Loucy (cell line): ENCODE results near the gene ADH1C.

Source experiments
- H2AFZ ChIP-seq: fragments of 200-600 bp; sonication (generic); 2 replicates; pipeline ENCODE4 v1.6.0; 2016; ENCODE audit warnings: antibody characterized with exemption, mild to moderate bottlenecking, low read length, moderate library complexity
- H3F3A ChIP-seq: fragments of 200-600 bp; 2 replicates; pipeline ENCODE4 v1.6.0; 2016; ENCODE audit warnings: antibody characterized with exemption, low read depth, mild to moderate bottlenecking
- H3K27me3 ChIP-seq: fragments of 200-600 bp; sonication (generic); 2 replicates; pipeline ENCODE4 v1.6.1; 2014; ENCODE audit warnings: low read length, mild to moderate bottlenecking; ENCODE audit not compliant: insufficient read depth, poor library complexity, severe bottlenecking
- H3K36me3 ChIP-seq: fragments of 200-600 bp; sonication (generic); 2 replicates; pipeline ENCODE4 v1.6.1; 2016; ENCODE audit warnings: low read length; ENCODE audit not compliant: insufficient read depth
- H3K4me1 ChIP-seq: fragments of 200-600 bp; sonication (generic); 2 replicates; pipeline ENCODE4 v1.5.1; 2014; ENCODE audit warnings: low read length, mild to moderate bottlenecking; ENCODE audit not compliant: insufficient read depth, poor library complexity, severe bottlenecking
- H3K4me2 ChIP-seq: fragments of 200-600 bp; sonication (generic); 2 replicates; pipeline ENCODE4 v1.6.0; 2014; ENCODE audit warnings: antibody characterized with exemption, low read length, low read depth, mild to moderate bottlenecking; ENCODE audit not compliant: poor library complexity, severe bottlenecking
- H3K4me3 ChIP-seq: fragments of 200-600 bp; sonication (generic); 2 replicates; pipeline ENCODE4 v1.5.1; 2014; ENCODE audit warnings: low read length, mild to moderate bottlenecking, mixed read lengths; ENCODE audit not compliant: poor library complexity, severe bottlenecking
- H3K79me2 ChIP-seq: fragments of 200-600 bp; sonication (generic); 2 replicates; pipeline ENCODE4 v1.6.1; 2014; ENCODE audit warnings: low read length; ENCODE audit not compliant: insufficient read depth
- H3K9ac ChIP-seq: fragments of 200-600 bp; sonication (generic); 2 replicates; pipeline ENCODE4 v1.6.0; 2014; ENCODE audit warnings: mild to moderate bottlenecking, low read depth, low read length, moderate library complexity; ENCODE audit not compliant: poor library complexity, severe bottlenecking
- H3K9me2 ChIP-seq: fragments of 200-600 bp; sonication (generic); replicated peaks from 2 replicates; pipeline ENCODE4 v1.6.1; 2016; ENCODE audit warnings: low read depth, low read length, mixed read lengths
- H3K9me3 ChIP-seq: fragments of 200-600 bp; sonication (generic); 2 replicates; pipeline ENCODE4 v1.6.1; 2014; ENCODE audit warnings: mild to moderate bottlenecking, antibody characterized with exemption, low read length, low read depth; ENCODE audit not compliant: insufficient read depth
- H4K20me1 ChIP-seq: fragments of 200-600 bp; sonication (generic); 2 replicates; pipeline ENCODE4 v1.6.0; 2014; ENCODE audit warnings: antibody characterized with exemption, low read length, mild to moderate bottlenecking; ENCODE audit not compliant: insufficient read depth, poor library complexity, severe bottlenecking
- EZH2phosphoT487 ChIP-seq: fragments of 200-600 bp; IDR thresholded peaks from 2 replicates; pipeline ENCODE4 v1.6.1; 2018; ENCODE audit warnings: antibody characterized with exemption, mild to moderate bottlenecking, moderate library complexity, borderline replicate concordance
- TF ChIP-seq, protein P1 (sequence below): fragments of 200-600 bp; sonication (generic); conservative IDR thresholded peaks from 2 replicates; pipeline ENCODE4 v1.5.1; 2014; ENCODE audit warnings: mild to moderate bottlenecking, antibody characterized with exemption, low read length

Gene ADH1C

GRCh38 chr4:99305638-99306400 is 46.7 kb downstream of the ADH1C start:
- Histone ChIP-seq H3K27me3 (no peaks in the 10 kb centered on the region), H3K36me3 (no peaks in the 10 kb centered on the region), H4K20me1 (no peaks in the 10 kb centered on the region), H3K9ac (no peak overlapping the region), H3K4me1 (no peaks in the 10 kb centered on the region), H3K9me3 (no peaks in the 10 kb centered on the region), H3K79me2 (no peaks in the 10 kb centered on the region), H3K4me3 (no peak overlapping the region), H3K9me2 (no peaks in the 10 kb centered on the region; the same call in 1 of the 2 replicates), H3K4me2 (no peak overlapping the region), H2AFZ (no peak overlapping the region), H3F3A (no peaks in the 10 kb centered on the region)
- TF ChIP-seq, protein P1, sequence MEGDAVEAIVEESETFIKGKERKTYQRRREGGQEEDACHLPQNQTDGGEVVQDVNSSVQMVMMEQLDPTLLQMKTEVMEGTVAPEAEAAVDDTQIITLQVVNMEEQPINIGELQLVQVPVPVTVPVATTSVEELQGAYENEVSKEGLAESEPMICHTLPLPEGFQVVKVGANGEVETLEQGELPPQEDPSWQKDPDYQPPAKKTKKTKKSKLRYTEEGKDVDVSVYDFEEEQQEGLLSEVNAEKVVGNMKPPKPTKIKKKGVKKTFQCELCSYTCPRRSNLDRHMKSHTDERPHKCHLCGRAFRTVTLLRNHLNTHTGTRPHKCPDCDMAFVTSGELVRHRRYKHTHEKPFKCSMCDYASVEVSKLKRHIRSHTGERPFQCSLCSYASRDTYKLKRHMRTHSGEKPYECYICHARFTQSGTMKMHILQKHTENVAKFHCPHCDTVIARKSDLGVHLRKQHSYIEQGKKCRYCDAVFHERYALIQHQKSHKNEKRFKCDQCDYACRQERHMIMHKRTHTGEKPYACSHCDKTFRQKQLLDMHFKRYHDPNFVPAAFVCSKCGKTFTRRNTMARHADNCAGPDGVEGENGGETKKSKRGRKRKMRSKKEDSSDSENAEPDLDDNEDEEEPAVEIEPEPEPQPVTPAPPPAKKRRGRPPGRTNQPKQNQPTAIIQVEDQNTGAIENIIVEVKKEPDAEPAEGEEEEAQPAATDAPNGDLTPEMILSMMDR: no peak
- no peak for TF ChIP-seq EZH2phosphoT487

DNA sequence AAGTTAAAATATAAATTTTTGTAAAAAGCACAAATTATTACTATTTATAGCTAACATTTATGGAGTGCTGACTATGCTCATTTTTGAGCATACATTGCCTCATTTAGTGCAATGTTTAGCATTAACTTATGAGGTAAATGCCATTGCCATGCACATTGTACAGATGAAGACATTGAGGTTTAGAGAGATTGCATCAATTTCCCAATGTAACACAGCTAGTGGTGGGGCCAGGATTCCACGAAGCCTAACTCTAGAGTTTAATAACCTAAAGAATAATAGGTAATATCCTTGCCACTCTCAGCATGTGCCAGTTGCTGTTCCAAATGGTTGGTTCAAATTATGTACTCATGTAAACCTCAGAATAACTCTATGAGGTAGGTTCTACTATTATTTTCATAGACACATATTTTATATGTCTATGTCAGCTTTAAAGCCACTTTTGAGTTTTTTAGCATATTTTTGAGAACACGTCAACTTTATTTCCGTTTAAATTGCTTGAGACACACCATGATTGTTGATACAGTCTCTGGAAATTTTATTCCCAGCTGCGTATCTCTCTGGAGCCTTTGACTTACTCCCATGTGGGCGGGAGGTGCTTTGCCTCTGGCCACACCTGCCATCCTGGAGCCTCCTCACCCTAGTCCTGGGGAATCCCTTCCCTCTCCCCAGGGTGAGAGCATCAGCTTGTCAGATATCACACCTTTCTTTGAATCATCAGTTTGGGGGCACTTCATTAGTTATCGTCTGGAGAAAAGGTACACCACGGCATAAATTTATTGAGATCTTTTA is 51.0 kb downstream of the ADH1C start:
- no peak overlapping the region for H3K9ac ChIP-seq
- no peaks in the 10 kb centered on the region for H4K20me1 ChIP-seq
- no peaks in the 10 kb centered on the region for H3K36me3 ChIP-seq
- no peaks in the 10 kb centered on the region for H3K9me3 ChIP-seq
- TF ChIP-seq, protein P1: no peak
- no peak for TF ChIP-seq EZH2phosphoT487
- no peaks in the 10 kb centered on the region for H3K4me1 ChIP-seq
- no peaks in the 10 kb centered on the region for H3F3A ChIP-seq
- H3K27me3 ChIP-seq: no peaks in the 10 kb centered on the region
- no peaks in the 10 kb centered on the region for H3K9me2 ChIP-seq
- no peak overlapping the region for H3K4me2 ChIP-seq
- H2AFZ ChIP-seq: no peak overlapping the region
- H3K4me3 ChIP-seq: no peak overlapping the region
- no peaks in the 10 kb centered on the region for H3K79me2 ChIP-seq

DNA sequence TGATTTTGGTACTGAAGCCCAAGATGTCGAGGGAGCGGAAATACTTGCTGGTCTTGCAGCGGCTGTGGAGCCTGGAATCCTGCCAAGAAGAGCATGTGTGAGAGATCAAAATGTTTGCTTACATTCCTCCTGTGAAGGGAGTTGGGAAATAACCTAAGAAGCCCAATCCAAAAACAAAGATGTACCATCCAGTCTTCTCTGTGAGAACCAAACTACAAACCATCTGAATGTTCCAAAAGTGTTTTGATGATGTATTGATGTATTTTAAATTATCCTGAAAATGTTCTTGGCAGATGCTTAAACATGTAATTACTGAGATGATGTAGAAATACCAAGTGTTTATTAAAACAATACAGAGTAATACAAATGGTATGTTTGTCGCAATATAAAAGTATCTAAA is 51.6 kb downstream of the ADH1C start:
- Histone ChIP-seq H3K79me2 (no peaks in the 10 kb centered on the region), H3F3A (no peaks in the 10 kb centered on the region), H3K27me3 (no peaks in the 10 kb centered on the region), H3K4me2 (no peak overlapping the region), H3K4me3 (no peak overlapping the region), H3K36me3 (no peaks in the 10 kb centered on the region), H2AFZ (no peak overlapping the region), H3K9me2 (no peaks in the 10 kb centered on the region), H3K4me1 (no peaks in the 10 kb centered on the region), H4K20me1 (no peaks in the 10 kb centered on the region), H3K9ac (no peak overlapping the region), H3K9me3 (no peaks in the 10 kb centered on the region)
- TF ChIP-seq, protein P1: no peak
- TF ChIP-seq EZH2phosphoT487: no peak
